ENCODE measurements around the gene STPG3.

Gene STPG3

GRCh38 chr9:137295238-137295811, 44.2 kb downstream of the STPG3 start:
- no peak overlapping the region for H3K4me3 ChIP-seq (ENCODE audit: low read depth, low read length, poor library complexity, severe bottlenecking)
- H4K20me1 ChIP-seq (ENCODE audit: insufficient read depth, low read length) = no peaks in the 10 kb centered on the region
- H3K27me3 ChIP-seq (ENCODE audit: insufficient read depth, low read length) = peaks cover 12% of the 10 kb centered on the region; the same call in 1 of the 2 replicates
- H3K79me2 ChIP-seq (ENCODE audit: insufficient read depth, low read length) = no peaks in the 10 kb centered on the region
- no peaks in the 10 kb centered on the region for H3K9me2 ChIP-seq (ENCODE audit: low read depth, low read length)
- no peaks in the 10 kb centered on the region for H3K9me3 ChIP-seq (ENCODE audit: low read length)
- H3K36me3 ChIP-seq (ENCODE audit: insufficient read depth, low read length) = no peaks in the 10 kb centered on the region
- H3K4me2 ChIP-seq (ENCODE audit: low read length) = peak overlapping the region; percentile 40; the same call in 1 of the 2 replicates
- H3F3A ChIP-seq (ENCODE audit: insufficient read depth, low read length) = no peaks in the 10 kb centered on the region
- H3K9ac ChIP-seq (ENCODE audit: low read length) = no peak overlapping the region
- no peak; the same call in 1 of the 2 replicates for TF ChIP-seq CTCF (IDR thresholded peaks at IDR 0.05; ENCODE audit: low read length)
- TF ChIP-seq EZH2 (IDR thresholded peaks at IDR 0.05; ENCODE audit: borderline replicate concordance, low read length) = no peak
- H2AFZ ChIP-seq (ENCODE audit: low read length) = no peak overlapping the region
- H3K4me1 ChIP-seq (ENCODE audit: insufficient read depth, low read length, severe bottlenecking) = no peaks in the 10 kb centered on the region
- H3K27ac ChIP-seq (ENCODE audit: low read depth, low read length, poor library complexity, severe bottlenecking) = no peak overlapping the region

- Histone ChIP-seq H3F3A (ENCODE audit: insufficient read depth, low read length) (no peaks in the 10 kb centered on the region), H2AFZ (ENCODE audit: low read length) (no peak overlapping the region), H3K9me3 (ENCODE audit: low read length) (no peaks in the 10 kb centered on the region), H3K36me3 (ENCODE audit: insufficient read depth, low read length) (no peaks in the 10 kb centered on the region), H3K27ac (ENCODE audit: low read depth, low read length, poor library complexity, severe bottlenecking) (no peak overlapping the region), H3K4me1 (ENCODE audit: insufficient read depth, low read length, severe bottlenecking) (peaks cover 7% of the 10 kb centered on the region), H3K9me2 (ENCODE audit: low read depth, low read length) (no peaks in the 10 kb centered on the region), H3K4me2 (ENCODE audit: low read length) (0 out of 2 replicates have a peak overlapping the region, but pooled peaks have one; percentile 31), H3K9ac (ENCODE audit: low read length) (no peak overlapping the region), H4K20me1 (ENCODE audit: insufficient read depth, low read length) (no peaks in the 10 kb centered on the region), H3K4me3 (ENCODE audit: low read depth, low read length, poor library complexity, severe bottlenecking) (no peak overlapping the region), H3K79me2 (ENCODE audit: insufficient read depth, low read length) (no peaks in the 10 kb centered on the region), H3K27me3 (ENCODE audit: insufficient read depth, low read length) (peaks cover 12% of the 10 kb centered on the region; the same call in 1 of the 2 replicates)
- TF ChIP-seq CTCF (IDR thresholded peaks at IDR 0.05; ENCODE audit: low read length) = no peak
- no peak for TF ChIP-seq EZH2 (IDR thresholded peaks at IDR 0.05; ENCODE audit: borderline replicate concordance, low read length)
These were observed 45.0 kb downstream of the STPG3 start for GRCh38 chr9:137295849-137296669.

GRCh38 chr9:137296670-137297664, 45.9 kb downstream of the STPG3 start:
- H3K9me2 ChIP-seq (ENCODE audit: low read depth, low read length) = no peaks in the 10 kb centered on the region
- H3K79me2 ChIP-seq (ENCODE audit: insufficient read depth, low read length) = no peaks in the 10 kb centered on the region
- no peak overlapping the region for H3K27ac ChIP-seq (ENCODE audit: low read depth, low read length, poor library complexity, severe bottlenecking)
- H2AFZ ChIP-seq (ENCODE audit: low read length) = no peak overlapping the region
- H3K9me3 ChIP-seq (ENCODE audit: low read length) = no peaks in the 10 kb centered on the region
- no peak overlapping the region for H3K9ac ChIP-seq (ENCODE audit: low read length)
- no peaks in the 10 kb centered on the region for H4K20me1 ChIP-seq (ENCODE audit: insufficient read depth, low read length)
- H3K4me1 ChIP-seq (ENCODE audit: insufficient read depth, low read length, severe bottlenecking) = peaks cover 14% of the 10 kb centered on the region
- H3F3A ChIP-seq (ENCODE audit: insufficient read depth, low read length) = no peaks in the 10 kb centered on the region
- H3K36me3 ChIP-seq (ENCODE audit: insufficient read depth, low read length) = no peaks in the 10 kb centered on the region
- no peak overlapping the region for H3K4me2 ChIP-seq (ENCODE audit: low read length)
- H3K27me3 ChIP-seq (ENCODE audit: insufficient read depth, low read length) = peaks cover 12% of the 10 kb centered on the region; the same call in 1 of the 2 replicates
- TF ChIP-seq CTCF (IDR thresholded peaks at IDR 0.05; ENCODE audit: low read length) = no peak
- TF ChIP-seq EZH2 (IDR thresholded peaks at IDR 0.05; ENCODE audit: borderline replicate concordance, low read length) = no peak
- H3K4me3 ChIP-seq (ENCODE audit: low read depth, low read length, poor library complexity, severe bottlenecking) = no peak overlapping the region

All from OCI-LY1 (cell line).